Stomach (tissue), 4 donors: ENCODE measurements around the gene JMJD4.

Source experiments
- EP300 ChIP-seq: sonication (generic); formaldehyde crosslinking; IDR thresholded peaks from one replicate; pipeline ENCODE4 v1.6.1; 2017; ENCODE audit warnings: antibody characterized with exemption
- POLR2A ChIP-seq, 4 donors: fragments of 450-650 bp; IDR thresholded peaks; one replicate each; pipeline ENCODE4 v1.6.1; 2016; ENCODE audit warnings: antibody characterized with exemption in 4 of 4, control low read depth in 2 of 4, mild to moderate bottlenecking in 1 of 4, moderate library complexity in 1 of 4
- POLR2AphosphoS5 ChIP-seq, 3 donors: sonication (generic); formaldehyde crosslinking; IDR thresholded peaks; one replicate each; pipeline ENCODE4 v1.6.1; 2016; ENCODE audit warnings: antibody characterized with exemption in 3 of 3
- TF ChIP-seq, protein P1 (sequence below), 7 experiments: fragments of 450-650 bp in 4 of 7; fragments of 200-600 bp in 3 of 7; sonication (generic) in 3 of 7; IDR thresholded peaks; one replicate each; pipeline ENCODE4 v1.5.1; 2016 to 2019; ENCODE audit warnings: antibody characterized with exemption in 7 of 7, control low read depth in 2 of 7, mild to moderate bottlenecking in 1 of 7

DNA sequence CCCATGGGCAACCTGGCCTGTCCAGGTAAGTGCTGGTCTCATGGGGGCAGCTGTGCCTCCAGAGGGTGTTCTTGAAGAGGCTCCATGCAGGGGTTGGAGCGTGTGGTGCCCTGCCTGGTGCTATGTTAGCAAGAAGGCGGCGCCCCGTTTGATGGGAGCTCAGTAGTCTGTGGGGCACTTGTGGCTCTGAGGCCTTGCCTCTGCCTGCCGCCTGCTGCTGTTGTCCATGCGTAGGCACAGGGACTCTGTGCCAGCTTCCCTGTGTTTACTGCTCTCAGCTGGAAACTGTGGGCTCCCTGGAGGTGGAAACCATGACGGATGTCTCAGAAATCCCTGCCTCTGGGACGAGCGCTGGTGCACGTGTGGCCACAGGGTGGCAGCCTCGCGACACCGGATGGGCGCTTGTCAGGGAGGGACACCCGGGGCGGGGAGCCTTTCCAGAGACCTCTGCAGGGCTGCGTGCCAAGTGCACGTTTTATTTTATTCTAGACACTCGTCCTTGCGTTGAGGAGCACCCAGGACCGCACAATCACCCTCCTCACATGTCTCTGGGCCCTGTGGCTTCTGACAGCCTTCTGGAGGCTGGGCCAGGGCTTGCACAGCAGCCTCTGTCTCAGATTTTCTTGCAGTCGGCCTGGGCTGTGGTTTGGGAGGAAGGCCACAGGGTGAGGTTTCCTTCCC, 27.3 kb upstream of the JMJD4 start:
- TF ChIP-seq, protein P1, sequence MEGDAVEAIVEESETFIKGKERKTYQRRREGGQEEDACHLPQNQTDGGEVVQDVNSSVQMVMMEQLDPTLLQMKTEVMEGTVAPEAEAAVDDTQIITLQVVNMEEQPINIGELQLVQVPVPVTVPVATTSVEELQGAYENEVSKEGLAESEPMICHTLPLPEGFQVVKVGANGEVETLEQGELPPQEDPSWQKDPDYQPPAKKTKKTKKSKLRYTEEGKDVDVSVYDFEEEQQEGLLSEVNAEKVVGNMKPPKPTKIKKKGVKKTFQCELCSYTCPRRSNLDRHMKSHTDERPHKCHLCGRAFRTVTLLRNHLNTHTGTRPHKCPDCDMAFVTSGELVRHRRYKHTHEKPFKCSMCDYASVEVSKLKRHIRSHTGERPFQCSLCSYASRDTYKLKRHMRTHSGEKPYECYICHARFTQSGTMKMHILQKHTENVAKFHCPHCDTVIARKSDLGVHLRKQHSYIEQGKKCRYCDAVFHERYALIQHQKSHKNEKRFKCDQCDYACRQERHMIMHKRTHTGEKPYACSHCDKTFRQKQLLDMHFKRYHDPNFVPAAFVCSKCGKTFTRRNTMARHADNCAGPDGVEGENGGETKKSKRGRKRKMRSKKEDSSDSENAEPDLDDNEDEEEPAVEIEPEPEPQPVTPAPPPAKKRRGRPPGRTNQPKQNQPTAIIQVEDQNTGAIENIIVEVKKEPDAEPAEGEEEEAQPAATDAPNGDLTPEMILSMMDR (IDR thresholded peaks at IDR 0.05): peak in 5 of 7 experiments; percentile 80 to 87 (median 85)
- peak; percentile 70 to 89 (median 79) for TF ChIP-seq POLR2AphosphoS5 (IDR thresholded peaks at IDR 0.05)
- no peak for TF ChIP-seq POLR2A (IDR thresholded peaks at IDR 0.05)
- no peak for TF ChIP-seq EP300
